ENCODE data around the gene AK1. TPM values are rescaled to one million over a fixed set of nuclear protein-coding genes. Genes with fewer than 3 reads are reported as not detected.

The AK1 gene
- total RNA-seq, 1 experiment from 2014 or later: 62.1 TPM

DNA sequence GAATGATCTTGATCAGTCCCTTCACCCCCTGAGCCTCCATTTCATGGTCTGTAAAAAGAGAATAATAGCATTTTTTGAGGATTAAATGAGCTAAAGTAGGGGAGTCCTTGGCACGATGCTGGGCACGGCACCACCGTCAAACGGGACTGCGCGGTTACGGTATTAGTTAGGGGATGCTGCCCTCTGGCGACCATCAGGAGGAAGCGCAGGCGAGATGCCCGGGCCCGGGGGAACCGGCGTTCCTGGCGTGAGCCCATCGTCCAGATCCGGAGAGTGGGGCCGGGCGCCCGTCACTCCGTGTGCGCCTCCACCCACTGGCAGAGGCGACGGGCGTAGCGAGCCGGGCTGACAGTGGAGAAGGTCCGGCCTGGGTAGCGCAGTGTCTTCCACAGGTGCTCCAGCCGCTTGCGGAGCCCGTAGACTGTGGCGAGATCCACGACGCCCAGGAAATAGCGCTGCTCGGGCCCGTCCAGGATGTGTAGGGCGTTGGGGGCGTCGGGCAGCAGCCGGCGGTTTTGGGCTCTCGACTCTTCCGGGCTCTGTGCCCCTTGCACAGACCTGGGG, 44.2 kb upstream of the AK1 start:
- Histone ChIP-seq H3K27ac (ENCODE audit: low read length) (peak overlapping the region; percentile 17; the same call in 1 of the 2 replicates), H3K4me3 (ENCODE audit: low read depth in 2 of 2, low read length in 2 of 2) (peak overlapping the region in 1 of 2 experiments; percentile 20; a peak in 1 of 4 replicates), H3K9me3 (ENCODE audit: control insufficient read depth, insufficient read depth, low read depth, low read length) (no peaks in the 10 kb centered on the region), H3K4me1 (ENCODE audit: control insufficient read depth, insufficient read depth, low read length) (peaks cover 29% of the 10 kb centered on the region), H3K36me3 (ENCODE audit: control insufficient read depth, insufficient read depth, low read length) (no peaks in the 10 kb centered on the region), H3K27me3 (ENCODE audit: control insufficient read depth, insufficient read depth, low read length) (no peaks in the 10 kb centered on the region)
- BruUV-seq (replicated peaks): no TSS peak
- in situ Hi-C loops (cut with HindIII; ENCODE audit: low pct_unique_long_range_greater_than_20kb, low sequenced_read_pairs) (no loop called here), intact Hi-C loops (cut with micrococcal nuclease; ENCODE audit: unreplicated experiment) (loop anchor here (5.0 kb wide), 1 partner anchor 179 kb away; no protein-coding TSS in a partner anchor)
- DNase-seq (ENCODE audit: low read depth, low spot score): no peak
- TF ChIP-seq POLR2AphosphoS5 (IDR thresholded peaks at IDR 0.05; ENCODE audit: low read depth, low read length): no peak
- no peak for TF ChIP-seq SIN3A (IDR thresholded peaks at IDR 0.05; ENCODE audit: borderline replicate concordance, insufficient read depth, low read depth, low read length)
- TF ChIP-seq, protein P1, sequence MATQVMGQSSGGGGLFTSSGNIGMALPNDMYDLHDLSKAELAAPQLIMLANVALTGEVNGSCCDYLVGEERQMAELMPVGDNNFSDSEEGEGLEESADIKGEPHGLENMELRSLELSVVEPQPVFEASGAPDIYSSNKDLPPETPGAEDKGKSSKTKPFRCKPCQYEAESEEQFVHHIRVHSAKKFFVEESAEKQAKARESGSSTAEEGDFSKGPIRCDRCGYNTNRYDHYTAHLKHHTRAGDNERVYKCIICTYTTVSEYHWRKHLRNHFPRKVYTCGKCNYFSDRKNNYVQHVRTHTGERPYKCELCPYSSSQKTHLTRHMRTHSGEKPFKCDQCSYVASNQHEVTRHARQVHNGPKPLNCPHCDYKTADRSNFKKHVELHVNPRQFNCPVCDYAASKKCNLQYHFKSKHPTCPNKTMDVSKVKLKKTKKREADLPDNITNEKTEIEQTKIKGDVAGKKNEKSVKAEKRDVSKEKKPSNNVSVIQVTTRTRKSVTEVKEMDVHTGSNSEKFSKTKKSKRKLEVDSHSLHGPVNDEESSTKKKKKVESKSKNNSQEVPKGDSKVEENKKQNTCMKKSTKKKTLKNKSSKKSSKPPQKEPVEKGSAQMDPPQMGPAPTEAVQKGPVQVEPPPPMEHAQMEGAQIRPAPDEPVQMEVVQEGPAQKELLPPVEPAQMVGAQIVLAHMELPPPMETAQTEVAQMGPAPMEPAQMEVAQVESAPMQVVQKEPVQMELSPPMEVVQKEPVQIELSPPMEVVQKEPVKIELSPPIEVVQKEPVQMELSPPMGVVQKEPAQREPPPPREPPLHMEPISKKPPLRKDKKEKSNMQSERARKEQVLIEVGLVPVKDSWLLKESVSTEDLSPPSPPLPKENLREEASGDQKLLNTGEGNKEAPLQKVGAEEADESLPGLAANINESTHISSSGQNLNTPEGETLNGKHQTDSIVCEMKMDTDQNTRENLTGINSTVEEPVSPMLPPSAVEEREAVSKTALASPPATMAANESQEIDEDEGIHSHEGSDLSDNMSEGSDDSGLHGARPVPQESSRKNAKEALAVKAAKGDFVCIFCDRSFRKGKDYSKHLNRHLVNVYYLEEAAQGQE (IDR thresholded peaks at IDR 0.05; ENCODE audit: insufficient read depth in 1 of 2, low read depth in 2 of 2, low read length in 1 of 2): no peak
- TF ChIP-seq, protein P2, sequence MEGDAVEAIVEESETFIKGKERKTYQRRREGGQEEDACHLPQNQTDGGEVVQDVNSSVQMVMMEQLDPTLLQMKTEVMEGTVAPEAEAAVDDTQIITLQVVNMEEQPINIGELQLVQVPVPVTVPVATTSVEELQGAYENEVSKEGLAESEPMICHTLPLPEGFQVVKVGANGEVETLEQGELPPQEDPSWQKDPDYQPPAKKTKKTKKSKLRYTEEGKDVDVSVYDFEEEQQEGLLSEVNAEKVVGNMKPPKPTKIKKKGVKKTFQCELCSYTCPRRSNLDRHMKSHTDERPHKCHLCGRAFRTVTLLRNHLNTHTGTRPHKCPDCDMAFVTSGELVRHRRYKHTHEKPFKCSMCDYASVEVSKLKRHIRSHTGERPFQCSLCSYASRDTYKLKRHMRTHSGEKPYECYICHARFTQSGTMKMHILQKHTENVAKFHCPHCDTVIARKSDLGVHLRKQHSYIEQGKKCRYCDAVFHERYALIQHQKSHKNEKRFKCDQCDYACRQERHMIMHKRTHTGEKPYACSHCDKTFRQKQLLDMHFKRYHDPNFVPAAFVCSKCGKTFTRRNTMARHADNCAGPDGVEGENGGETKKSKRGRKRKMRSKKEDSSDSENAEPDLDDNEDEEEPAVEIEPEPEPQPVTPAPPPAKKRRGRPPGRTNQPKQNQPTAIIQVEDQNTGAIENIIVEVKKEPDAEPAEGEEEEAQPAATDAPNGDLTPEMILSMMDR (IDR thresholded peaks at IDR 0.05): peak; percentile 87
- no peak for TF ChIP-seq TCF7L2 (IDR thresholded peaks at IDR 0.05; ENCODE audit: low read depth, low read length)
- ChIA-PET CTCF (no interaction called here), POLR2A (interaction anchor here (0.6 kb wide), 1 partner anchor 67 kb away, joined by 3 read pairs; the partner anchor contains the start of gene ENG)
- ATAC-seq: peak; percentile 27

DNA sequence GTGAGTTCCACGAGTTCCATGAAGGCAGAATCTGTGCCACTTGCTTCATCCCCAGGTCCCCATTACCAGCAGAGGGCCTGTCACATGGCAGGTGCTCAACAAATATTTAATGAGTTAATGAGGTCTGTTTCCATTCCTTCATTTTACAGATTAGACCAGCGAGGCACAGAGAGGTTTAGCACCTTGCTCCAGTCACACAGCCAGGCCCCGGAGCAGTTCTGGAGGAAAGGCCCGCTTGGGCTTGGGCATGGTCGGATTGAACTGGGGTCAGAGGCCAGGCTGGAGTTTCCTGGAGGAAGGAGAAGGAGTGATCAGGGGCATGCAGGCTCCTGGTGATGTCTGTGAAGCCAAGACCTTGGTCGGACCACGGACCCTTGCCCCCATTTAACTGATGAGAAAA, 43.3 kb upstream of the AK1 start:
- ATAC-seq: no peak
- CTCF ChIA-PET: interaction anchor here (0.5 kb wide), 1 partner anchor 122 kb away, joined by 14 read pairs; no protein-coding TSS in a partner anchor
- Histone ChIP-seq H3K4me1 (ENCODE audit: control insufficient read depth, insufficient read depth, low read length) (peaks cover 29% of the 10 kb centered on the region), H3K27ac (ENCODE audit: low read length) (peak overlapping the region; percentile 44; the same call in 1 of the 2 replicates), H3K27me3 (ENCODE audit: control insufficient read depth, insufficient read depth, low read length) (no peaks in the 10 kb centered on the region), H3K36me3 (ENCODE audit: control insufficient read depth, insufficient read depth, low read length) (no peaks in the 10 kb centered on the region), H3K4me3 (ENCODE audit: low read depth in 2 of 2, low read length in 2 of 2) (no peak overlapping the region), H3K9me3 (ENCODE audit: control insufficient read depth, insufficient read depth, low read depth, low read length) (no peaks in the 10 kb centered on the region)
- POLR2A ChIA-PET: no interaction called here
- in situ Hi-C loops (cut with HindIII; ENCODE audit: low pct_unique_long_range_greater_than_20kb, low sequenced_read_pairs): no loop called here
- no peak for TF ChIP-seq SIN3A (IDR thresholded peaks at IDR 0.05; ENCODE audit: borderline replicate concordance, insufficient read depth, low read depth, low read length)
- TF ChIP-seq TCF7L2 (IDR thresholded peaks at IDR 0.05; ENCODE audit: low read depth, low read length): no peak
- TF ChIP-seq, protein P2 (IDR thresholded peaks at IDR 0.05): no peak
- TF ChIP-seq, protein P1 (IDR thresholded peaks at IDR 0.05; ENCODE audit: insufficient read depth in 1 of 2, low read depth in 2 of 2, low read length in 1 of 2): no peak
- TF ChIP-seq POLR2AphosphoS5 (IDR thresholded peaks at IDR 0.05; ENCODE audit: low read depth, low read length): no peak
- DNase-seq (ENCODE audit: low read depth, low spot score): no peak
- no TSS peak for BruUV-seq (replicated peaks)
- intact Hi-C loops (cut with micrococcal nuclease; ENCODE audit: unreplicated experiment): loop anchor here (5.0 kb wide), 1 partner anchor 178 kb away; no protein-coding TSS in a partner anchor

Data from Panc1 (cell line).